ENCODE results near the gene CNOT9. TPM values are rescaled to one million over a fixed set of nuclear protein-coding genes. Genes with fewer than 3 reads are reported as not detected.
A peak's percentile ranks its signal among the peaks of the same experiment; 100 is the strongest.

Gene CNOT9
- total RNA-seq, 1 experiment from 2014 or later = 74.9 TPM

DNA sequence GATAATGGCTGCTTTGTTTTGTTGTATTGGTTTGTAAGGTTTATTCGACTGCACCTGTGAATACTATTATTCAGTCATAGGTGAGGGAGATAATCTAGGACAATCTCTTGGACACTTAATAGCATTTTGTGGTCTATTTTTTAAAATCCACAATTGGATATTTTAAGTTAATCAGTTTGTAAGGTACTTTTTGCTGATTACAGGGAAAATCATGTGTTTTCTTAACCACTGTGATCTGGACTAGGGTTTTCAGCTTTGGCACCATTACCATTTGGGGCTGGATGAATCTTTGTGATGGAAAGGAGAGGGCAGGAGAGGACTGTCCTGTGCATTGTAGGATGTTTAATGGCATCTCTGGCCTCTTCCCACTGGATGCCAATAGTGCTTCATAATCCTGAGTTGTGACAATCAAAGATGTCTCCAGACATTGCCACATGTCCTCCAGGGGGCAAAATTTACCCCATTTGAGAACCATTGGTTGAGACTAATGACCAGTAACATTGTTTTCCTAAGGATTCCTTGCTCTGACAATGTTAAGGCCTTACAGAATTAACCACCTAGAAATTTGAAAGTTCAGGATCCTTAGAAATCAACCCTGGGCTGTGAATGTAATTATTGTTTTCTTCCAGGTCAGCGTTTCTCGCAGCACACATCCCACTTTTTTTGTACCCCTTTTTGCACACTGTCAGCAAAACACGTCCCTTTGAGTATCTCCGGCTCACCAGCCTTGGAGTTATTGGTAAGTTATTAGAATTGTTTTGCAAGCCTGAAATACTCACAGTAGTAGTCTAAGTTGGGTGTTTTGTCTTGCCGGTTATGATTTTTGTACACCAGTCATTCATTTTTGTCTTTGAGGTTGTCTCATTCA, 15.6 kb downstream of the CNOT9 start:
- peaks cover 5% of the 10 kb centered on the region; the same call in 1 of the 2 replicates for H4K20me1 ChIP-seq (ENCODE audit: insufficient read depth, low read depth, low read length)
- H2AFZ ChIP-seq (ENCODE audit: low read length) = no peak overlapping the region
- H3K9me2 ChIP-seq (replicated peaks; ENCODE audit: insufficient read depth, low read length) = no peaks in the 10 kb centered on the region
- no peak overlapping the region for H3K27ac ChIP-seq (ENCODE audit: low read length)
- H3K4me2 ChIP-seq (ENCODE audit: low read depth, low read length, poor library complexity, severe bottlenecking) = no peak overlapping the region
- no peaks in the 10 kb centered on the region for H3K27me3 ChIP-seq (ENCODE audit: low read length)
- no peak for DNase-seq
- H3K79me2 ChIP-seq (ENCODE audit: low read length) = peaks cover 26% of the 10 kb centered on the region
- H3K4me1 ChIP-seq (ENCODE audit: low read length) = no peaks in the 10 kb centered on the region
- H3K36me3 ChIP-seq (ENCODE audit: insufficient read depth, low read length) = peaks cover 41% of the 10 kb centered on the region; the same call in 1 of the 2 replicates
- no peaks in the 10 kb centered on the region for H3K9me3 ChIP-seq (ENCODE audit: low read length)
- no peak overlapping the region for H3K4me3 ChIP-seq (ENCODE audit: low read length)
- H3K9ac ChIP-seq (ENCODE audit: low read length) = no peak overlapping the region

- H3K79me2 ChIP-seq (ENCODE audit: low read length) = peaks cover 18% of the 10 kb centered on the region
- H3K9me2 ChIP-seq (replicated peaks; ENCODE audit: insufficient read depth, low read length) = no peaks in the 10 kb centered on the region
- no peak overlapping the region for H3K4me3 ChIP-seq (ENCODE audit: low read length)
- H3K4me1 ChIP-seq (ENCODE audit: low read length) = no peaks in the 10 kb centered on the region
- no peak overlapping the region for H3K27ac ChIP-seq (ENCODE audit: low read length)
- DNase-seq = no peak
- H3K36me3 ChIP-seq (ENCODE audit: insufficient read depth, low read length) = peaks cover 50% of the 10 kb centered on the region; the same call in 1 of the 2 replicates
- H3K9ac ChIP-seq (ENCODE audit: low read length) = no peak overlapping the region
- no peaks in the 10 kb centered on the region for H3K9me3 ChIP-seq (ENCODE audit: low read length)
- no peaks in the 10 kb centered on the region for H3K27me3 ChIP-seq (ENCODE audit: low read length)
- H3K4me2 ChIP-seq (ENCODE audit: low read depth, low read length, poor library complexity, severe bottlenecking) = no peak overlapping the region
- H2AFZ ChIP-seq (ENCODE audit: low read length) = no peak overlapping the region
- peaks cover 3% of the 10 kb centered on the region; the same call in 1 of the 2 replicates for H4K20me1 ChIP-seq (ENCODE audit: insufficient read depth, low read depth, low read length)
These were observed 16.9 kb downstream of the CNOT9 start for GRCh38 chr2:218585541-218585940.

GRCh38 chr2:218605432-218605831, 36.8 kb downstream of the CNOT9 start:
- no peaks in the 10 kb centered on the region for H3K4me1 ChIP-seq (ENCODE audit: low read length)
- no peaks in the 10 kb centered on the region for H3K36me3 ChIP-seq (ENCODE audit: insufficient read depth, low read length)
- H3K9me3 ChIP-seq (ENCODE audit: low read length) = no peaks in the 10 kb centered on the region
- no peak overlapping the region for H2AFZ ChIP-seq (ENCODE audit: low read length)
- no peaks in the 10 kb centered on the region; the same call in 1 of the 2 replicates for H3K27me3 ChIP-seq (ENCODE audit: low read length)
- no peak overlapping the region for H3K9ac ChIP-seq (ENCODE audit: low read length)
- H3K79me2 ChIP-seq (ENCODE audit: low read length) = no peaks in the 10 kb centered on the region
- no peaks in the 10 kb centered on the region for H3K9me2 ChIP-seq (replicated peaks; ENCODE audit: insufficient read depth, low read length)
- no peak overlapping the region for H3K4me2 ChIP-seq (ENCODE audit: low read depth, low read length, poor library complexity, severe bottlenecking)
- H3K4me3 ChIP-seq (ENCODE audit: low read length) = no peak overlapping the region
- H4K20me1 ChIP-seq (ENCODE audit: insufficient read depth, low read depth, low read length) = no peaks in the 10 kb centered on the region
- no peak for DNase-seq
- H3K27ac ChIP-seq (ENCODE audit: low read length) = no peak overlapping the region

DNA sequence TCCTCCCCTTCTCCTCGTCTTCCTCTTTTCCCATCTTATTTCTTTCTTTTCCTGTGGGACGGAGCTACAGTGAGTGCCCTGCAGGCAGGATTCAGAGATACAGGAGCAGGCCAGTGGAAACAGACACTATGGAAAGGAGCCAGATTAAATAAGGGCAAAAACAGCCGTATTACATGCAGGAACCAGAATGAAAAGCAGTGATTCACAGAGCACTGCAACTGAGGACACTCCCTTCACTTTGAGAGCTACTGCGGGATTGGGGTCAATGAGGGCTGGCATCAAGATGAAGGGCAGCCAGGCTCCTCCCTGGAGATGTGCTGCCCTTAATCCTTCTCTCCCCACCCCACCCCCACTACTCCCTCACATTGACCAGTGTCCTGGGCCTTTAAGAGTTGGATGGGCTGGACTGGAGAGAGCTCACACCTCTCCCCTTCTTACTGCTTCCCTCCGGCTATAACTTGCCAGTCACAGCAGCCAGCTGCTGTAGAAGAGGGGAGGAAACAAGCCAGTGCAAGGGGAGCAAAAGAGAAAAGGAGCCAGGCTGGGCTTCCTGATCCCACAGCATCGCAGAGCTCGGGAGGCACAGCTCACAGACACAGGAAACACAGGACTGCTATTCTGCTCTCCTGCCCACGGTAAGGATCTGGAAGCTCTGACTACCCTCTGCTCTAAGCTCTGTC, 38.9 kb downstream of the CNOT9 start, which contains the start of gene PLCD4:
Gene PLCD4, plus strand, starts transcription at position 464 of the 680 bp plus-strand sequence. CDS start 7,841 bp downstream, outside the sequence.
- Histone ChIP-seq H3K79me2 (ENCODE audit: low read length) (no peaks in the 10 kb centered on the region), H3K4me3 (ENCODE audit: low read length) (no peak within 1 kb of the TSS), H2AFZ (ENCODE audit: low read length) (no peak within 1 kb of the TSS), H3K4me1 (ENCODE audit: low read length) (no peaks in the 10 kb centered on the region), H3K9me3 (ENCODE audit: low read length) (no peaks in the 10 kb centered on the region), H3K9me2 (replicated peaks; ENCODE audit: insufficient read depth, low read length) (no peaks in the 10 kb centered on the region), H3K4me2 (ENCODE audit: low read depth, low read length, poor library complexity, severe bottlenecking) (no peak within 1 kb of the TSS), H4K20me1 (ENCODE audit: insufficient read depth, low read depth, low read length) (no peaks in the 10 kb centered on the region), H3K36me3 (ENCODE audit: insufficient read depth, low read length) (no peaks in the 10 kb centered on the region), H3K27ac (ENCODE audit: low read length) (no peak within 1 kb of the TSS), H3K9ac (ENCODE audit: low read length) (no peak within 1 kb of the TSS), H3K27me3 (ENCODE audit: low read length) (no peaks in the 10 kb centered on the region; the same call in 1 of the 2 replicates)
- DNase-seq = peak; percentile 38

DNA sequence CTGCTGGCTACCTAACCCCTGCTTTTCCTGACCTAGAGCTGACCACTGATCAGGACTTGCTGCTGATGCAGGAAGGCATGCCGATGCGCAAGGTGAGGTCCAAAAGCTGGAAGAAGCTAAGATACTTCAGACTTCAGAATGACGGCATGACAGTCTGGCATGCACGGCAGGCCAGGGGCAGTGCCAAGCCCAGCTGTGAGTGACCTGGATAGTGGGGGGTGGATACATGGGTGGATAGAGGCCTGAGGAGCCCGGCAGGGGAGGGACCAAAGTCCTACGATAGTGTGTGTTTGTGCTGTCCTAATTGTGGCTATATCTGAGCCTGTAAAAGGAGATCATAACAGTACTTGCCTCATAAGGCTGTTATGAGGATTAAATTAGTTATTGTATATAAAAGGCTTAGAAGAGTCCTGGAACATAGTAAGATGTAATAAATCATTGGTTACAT, 47.3 kb downstream of the CNOT9 start:
- H3K27me3 ChIP-seq (ENCODE audit: low read length) = no peaks in the 10 kb centered on the region
- no peaks in the 10 kb centered on the region for H3K9me2 ChIP-seq (replicated peaks; ENCODE audit: insufficient read depth, low read length)
- no peak overlapping the region for H3K9ac ChIP-seq (ENCODE audit: low read length)
- H3K27ac ChIP-seq (ENCODE audit: low read length) = no peak overlapping the region
- no peak overlapping the region for H2AFZ ChIP-seq (ENCODE audit: low read length)
- H3K9me3 ChIP-seq (ENCODE audit: low read length) = no peaks in the 10 kb centered on the region
- H4K20me1 ChIP-seq (ENCODE audit: insufficient read depth, low read depth, low read length) = no peaks in the 10 kb centered on the region
- no peak overlapping the region for H3K4me3 ChIP-seq (ENCODE audit: low read length)
- no peak overlapping the region for H3K4me2 ChIP-seq (ENCODE audit: low read depth, low read length, poor library complexity, severe bottlenecking)
- H3K79me2 ChIP-seq (ENCODE audit: low read length) = no peaks in the 10 kb centered on the region
- no peaks in the 10 kb centered on the region for H3K36me3 ChIP-seq (ENCODE audit: insufficient read depth, low read length)
- H3K4me1 ChIP-seq (ENCODE audit: low read length) = no peaks in the 10 kb centered on the region
- DNase-seq = no peak

DNA sequence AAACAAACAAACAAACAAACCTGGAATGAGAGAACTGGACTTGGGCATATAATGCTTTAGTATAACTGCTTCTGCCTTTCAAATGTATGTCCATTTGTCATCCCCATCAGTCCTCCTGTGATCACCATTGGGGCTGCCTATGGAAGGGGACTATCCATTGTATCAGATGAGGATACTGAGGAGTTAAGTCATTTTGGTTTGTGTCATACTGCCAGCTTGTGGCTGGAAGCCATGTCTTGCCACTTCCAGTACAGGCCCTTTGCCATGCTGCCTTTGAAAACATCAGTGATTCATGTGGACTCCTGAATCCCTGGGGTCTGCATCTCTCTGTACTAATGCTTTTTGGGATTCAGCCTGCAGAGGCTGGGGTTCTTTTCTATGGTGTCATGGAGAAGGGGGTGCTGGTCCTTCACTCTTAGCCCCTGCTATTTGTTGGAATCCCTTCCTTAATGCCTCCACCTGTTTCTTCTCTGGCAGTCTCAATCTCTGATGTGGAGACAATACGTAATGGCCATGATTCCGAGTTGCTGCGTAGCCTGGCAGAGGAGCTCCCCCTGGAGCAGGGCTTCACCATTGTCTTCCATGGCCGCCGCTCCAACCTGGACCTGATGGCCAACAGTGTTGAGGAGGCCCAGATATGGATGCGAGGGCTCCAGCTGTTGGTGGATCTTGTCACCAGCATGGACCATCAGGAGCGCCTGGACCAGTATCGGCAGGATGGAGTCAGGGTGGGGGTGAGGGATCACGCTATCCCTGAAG, 49.6 kb downstream of the CNOT9 start:
- H3K4me2 ChIP-seq (ENCODE audit: low read depth, low read length, poor library complexity, severe bottlenecking) = no peak overlapping the region
- DNase-seq = no peak
- no peaks in the 10 kb centered on the region for H3K27me3 ChIP-seq (ENCODE audit: low read length)
- no peaks in the 10 kb centered on the region for H3K4me1 ChIP-seq (ENCODE audit: low read length)
- H4K20me1 ChIP-seq (ENCODE audit: insufficient read depth, low read depth, low read length) = no peaks in the 10 kb centered on the region
- no peak overlapping the region for H3K27ac ChIP-seq (ENCODE audit: low read length)
- no peak overlapping the region for H2AFZ ChIP-seq (ENCODE audit: low read length)
- H3K36me3 ChIP-seq (ENCODE audit: insufficient read depth, low read length) = no peaks in the 10 kb centered on the region
- no peak overlapping the region for H3K9ac ChIP-seq (ENCODE audit: low read length)
- no peak overlapping the region for H3K4me3 ChIP-seq (ENCODE audit: low read length)
- H3K79me2 ChIP-seq (ENCODE audit: low read length) = no peaks in the 10 kb centered on the region
- no peaks in the 10 kb centered on the region for H3K9me3 ChIP-seq (ENCODE audit: low read length)
- H3K9me2 ChIP-seq (replicated peaks; ENCODE audit: insufficient read depth, low read length) = no peaks in the 10 kb centered on the region

DNA sequence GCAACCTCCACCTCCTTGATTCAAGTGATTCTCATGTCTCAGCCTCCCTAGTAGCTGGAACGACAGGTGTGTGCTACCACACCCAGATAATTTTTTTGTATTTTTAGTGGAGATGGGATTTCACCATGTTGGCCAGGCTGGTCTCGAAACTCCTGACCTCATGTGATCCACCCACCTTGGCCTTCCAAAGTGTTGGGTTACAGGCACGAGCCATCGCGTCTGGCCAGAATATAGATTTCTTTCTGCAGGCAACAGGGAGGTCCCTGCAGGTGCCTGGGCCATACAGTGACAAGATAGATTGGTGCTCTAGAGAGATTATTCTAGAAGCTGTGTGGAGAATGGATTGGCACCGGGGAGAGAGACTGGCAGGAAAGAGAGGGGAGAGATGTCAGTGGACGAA, 52.4 kb downstream of the CNOT9 start:
- H3K9me2 ChIP-seq (replicated peaks; ENCODE audit: insufficient read depth, low read length) = no peaks in the 10 kb centered on the region
- H3K27ac ChIP-seq (ENCODE audit: low read length) = no peak overlapping the region
- H2AFZ ChIP-seq (ENCODE audit: low read length) = no peak overlapping the region
- H4K20me1 ChIP-seq (ENCODE audit: insufficient read depth, low read depth, low read length) = no peaks in the 10 kb centered on the region
- H3K36me3 ChIP-seq (ENCODE audit: insufficient read depth, low read length) = no peaks in the 10 kb centered on the region
- DNase-seq = no peak
- H3K9ac ChIP-seq (ENCODE audit: low read length) = no peak overlapping the region
- no peaks in the 10 kb centered on the region for H3K4me1 ChIP-seq (ENCODE audit: low read length)
- no peaks in the 10 kb centered on the region for H3K9me3 ChIP-seq (ENCODE audit: low read length)
- no peaks in the 10 kb centered on the region for H3K79me2 ChIP-seq (ENCODE audit: low read length)
- H3K27me3 ChIP-seq (ENCODE audit: low read length) = no peaks in the 10 kb centered on the region
- no peak overlapping the region for H3K4me3 ChIP-seq (ENCODE audit: low read length)
- H3K4me2 ChIP-seq (ENCODE audit: low read depth, low read length, poor library complexity, severe bottlenecking) = no peak overlapping the region

Measured in Karpas-422 (cell line).